Colon (tissue), 2 donors: ENCODE results near the gene EBF3.

Source experiments
- FAIRE-seq: peaks from 2 replicates; lab custom pipeline; 2012; peaks lifted over from hg19 to GRCh38; lab: Jason Lieb, UNC
- donor health status: control.
- donor health status: control.

The EBF3 gene

DNA sequence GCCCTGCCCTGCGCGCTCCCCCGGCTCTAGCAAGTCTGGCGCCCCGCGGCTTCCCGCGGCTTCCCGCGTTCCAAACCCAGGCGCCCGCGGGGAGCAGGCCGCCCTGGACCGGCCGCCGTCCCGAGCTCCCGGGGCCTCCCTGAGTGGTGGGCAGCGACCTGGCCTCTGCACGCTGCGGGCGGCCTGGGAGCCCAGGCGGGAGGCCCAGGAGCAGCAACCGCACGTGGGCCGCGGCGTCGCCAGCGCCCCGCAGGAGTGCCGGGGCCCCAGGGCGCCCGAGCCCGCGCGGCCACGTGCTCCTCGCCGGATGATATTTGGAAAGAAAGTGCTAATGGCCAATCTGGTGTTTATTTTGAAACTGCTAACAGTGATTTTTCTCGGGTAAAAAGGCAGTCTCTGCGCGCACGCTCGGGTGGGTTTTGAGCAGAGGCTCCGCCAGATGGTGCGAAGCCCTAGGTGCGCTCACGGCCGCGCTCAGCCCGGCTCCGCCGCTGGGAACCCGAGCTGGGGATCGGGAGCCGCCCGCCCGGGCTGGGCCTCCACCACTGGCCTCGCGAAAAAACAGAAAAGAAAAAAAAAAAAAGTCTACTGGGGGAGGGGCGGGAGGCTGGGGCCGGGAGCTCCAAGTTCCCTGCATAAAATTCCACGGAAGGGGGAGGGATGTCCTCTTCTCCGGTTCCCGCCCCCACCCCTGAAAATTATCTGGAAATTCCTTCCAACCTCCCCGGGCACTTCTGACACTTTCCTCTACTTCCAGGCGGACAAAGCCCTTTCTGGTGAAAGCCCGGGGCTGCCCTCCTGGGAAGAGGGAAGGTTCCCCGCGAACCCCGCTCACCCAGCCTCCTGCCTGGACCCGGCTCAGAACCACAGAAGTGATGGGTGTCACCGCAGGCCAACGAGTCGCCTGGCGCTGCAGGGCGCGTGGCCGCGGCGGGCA is 4.3 kb downstream of the EBF3 start:
- no peak for FAIRE-seq

DNA sequence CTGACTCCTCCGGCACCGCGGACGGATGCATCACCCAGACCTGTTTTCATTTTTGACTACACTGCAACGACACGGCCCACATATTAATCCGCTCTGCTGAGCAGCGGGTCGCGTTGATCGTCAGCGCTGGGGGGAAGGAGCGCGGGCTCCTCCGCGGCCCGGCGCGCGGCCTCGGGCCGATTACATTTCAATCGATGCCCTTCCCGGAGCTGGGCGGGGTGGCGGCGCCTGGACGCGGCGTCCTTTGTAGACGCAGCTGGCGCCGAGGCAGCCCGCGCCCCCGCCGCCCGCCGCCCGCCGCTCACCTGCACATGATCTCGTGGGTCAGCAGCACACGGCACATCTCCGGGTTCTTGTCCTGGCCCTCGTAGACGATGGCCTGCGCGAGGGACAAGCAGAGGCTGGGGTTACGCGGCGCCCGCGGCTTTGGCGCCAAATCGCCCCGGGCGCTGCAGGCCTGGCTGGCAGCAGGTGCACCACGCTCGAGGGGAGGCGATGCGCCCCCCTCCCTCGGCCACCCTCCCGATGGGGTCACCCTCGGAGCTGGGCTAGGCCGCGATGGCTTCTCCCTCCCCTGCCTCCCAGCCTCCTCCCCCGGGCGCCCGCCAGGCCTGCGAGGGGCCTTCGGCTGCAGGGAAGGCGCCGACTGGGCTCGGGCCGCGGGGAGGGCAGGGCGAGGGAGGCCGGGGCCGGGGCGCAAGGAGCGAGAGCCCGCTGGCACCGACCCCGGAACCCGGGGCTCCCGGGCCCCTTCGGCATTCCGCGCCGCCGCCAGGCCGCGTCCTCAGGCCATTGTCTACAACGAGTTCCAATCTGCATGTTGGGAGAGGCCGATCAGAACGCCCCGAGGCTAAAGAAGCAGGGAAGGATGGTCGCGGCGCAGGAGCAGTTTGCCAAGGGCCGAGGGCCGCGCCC is 5.2 kb downstream of the EBF3 start:
- no peak for FAIRE-seq

DNA sequence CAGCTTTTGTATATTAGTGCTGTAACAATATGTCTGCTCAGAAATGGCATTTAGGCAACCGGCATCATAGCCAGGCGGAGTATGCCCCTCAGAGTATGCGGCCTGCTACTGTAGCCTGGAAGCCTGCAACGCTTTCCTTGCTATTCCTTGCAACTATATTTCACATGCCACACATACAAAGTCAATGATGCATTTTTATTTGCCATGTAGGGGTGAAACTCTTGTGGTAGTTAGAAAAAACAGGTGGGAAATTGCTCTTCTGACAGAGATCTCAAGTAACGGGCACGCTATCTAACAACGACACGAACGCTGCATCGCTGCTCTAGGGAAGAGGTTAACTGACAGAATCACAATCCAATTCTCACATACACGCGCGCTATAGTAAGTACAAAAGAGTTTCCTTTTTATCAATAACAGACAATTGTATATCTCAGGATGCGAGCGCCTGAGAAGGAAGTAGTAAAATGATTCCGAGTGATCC is 5.9 kb downstream of the EBF3 start:
- no peak for FAIRE-seq

DNA sequence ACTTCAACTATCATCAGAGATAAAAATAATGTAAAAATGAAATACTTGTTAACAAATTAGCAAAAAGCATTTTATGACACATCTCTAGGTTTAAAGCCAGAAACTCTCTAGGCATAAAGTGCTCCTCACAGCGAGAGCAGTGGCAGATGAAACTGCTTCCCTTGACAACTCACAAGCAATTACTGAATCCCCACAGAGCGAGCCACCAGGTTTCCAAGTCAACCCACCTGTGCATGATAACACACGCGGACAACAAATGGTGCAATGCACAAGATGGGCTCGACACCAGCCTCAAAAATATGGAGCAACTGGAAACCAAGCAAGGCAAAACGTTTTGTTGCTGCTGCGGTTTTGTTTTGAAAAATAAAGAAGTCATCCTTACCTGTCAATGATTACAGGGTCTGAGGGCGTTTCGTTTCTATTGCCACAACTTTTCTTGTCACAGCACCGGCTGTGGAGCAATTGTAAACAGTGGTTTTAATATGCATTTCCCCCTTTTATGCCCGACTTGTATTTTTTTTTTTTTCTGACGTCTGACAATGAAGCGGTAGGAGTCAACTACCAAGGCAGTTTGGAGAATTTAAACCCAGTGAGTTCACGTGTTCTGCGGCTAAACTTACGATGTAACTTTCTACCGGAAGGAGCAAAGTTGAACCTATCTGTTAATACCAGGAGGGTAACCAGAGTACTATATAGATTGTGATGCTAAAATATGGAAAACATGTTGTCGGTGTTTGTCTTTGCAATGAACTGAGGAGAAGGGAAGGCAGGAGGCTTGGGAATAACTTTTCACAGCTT is 7.0 kb downstream of the EBF3 start:
- FAIRE-seq = no peak

DNA sequence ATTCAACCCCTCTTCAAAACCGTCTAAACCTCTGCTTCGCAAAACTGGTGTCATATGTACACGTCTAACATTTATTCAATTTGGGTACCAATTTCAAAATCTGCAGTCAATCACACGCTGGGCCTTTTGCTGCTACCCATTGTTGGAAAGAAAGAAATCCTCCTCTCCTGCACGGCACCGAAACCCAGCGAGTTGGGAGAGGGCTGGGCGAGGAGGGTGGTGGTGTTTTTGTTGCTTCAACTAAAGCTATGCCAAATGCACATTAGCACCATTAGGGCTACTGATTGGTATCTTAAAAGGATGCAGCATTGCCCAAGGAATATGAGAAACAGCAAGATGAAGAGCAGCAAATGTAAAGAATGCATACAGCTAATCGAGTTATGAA is 7.8 kb downstream of the EBF3 start:
- FAIRE-seq = no peak

DNA sequence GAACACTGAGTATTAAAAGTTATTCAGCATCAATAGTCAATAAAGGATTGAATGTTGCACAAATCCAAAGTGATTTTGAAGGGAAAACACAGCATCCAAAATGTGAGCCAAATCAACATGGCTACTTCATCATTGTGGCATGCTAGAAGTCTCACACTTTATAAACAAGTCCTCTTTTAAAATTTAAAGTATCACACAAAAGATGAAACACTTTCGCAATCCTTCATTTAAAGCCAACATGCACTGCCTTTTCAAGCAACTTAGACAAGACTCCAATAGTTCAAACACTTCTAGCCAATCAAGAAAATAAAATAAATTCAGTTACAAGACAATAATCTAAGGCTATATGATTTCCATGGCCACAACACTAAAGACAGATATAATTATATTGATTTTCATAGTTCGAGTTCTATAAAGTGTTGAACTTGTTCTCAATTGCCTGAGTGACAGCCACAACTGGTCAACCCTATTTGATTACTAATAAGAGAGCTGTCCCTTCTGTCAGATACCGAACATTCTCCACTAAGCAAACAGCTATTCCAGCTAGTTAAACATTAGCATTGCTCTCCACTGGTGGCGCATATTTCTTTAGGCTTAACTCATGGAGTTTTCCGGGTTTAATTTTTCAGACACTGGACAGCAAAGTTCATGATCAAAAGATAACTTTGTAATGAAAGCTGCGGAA is 8.3 kb downstream of the EBF3 start:
- FAIRE-seq = no peak

DNA sequence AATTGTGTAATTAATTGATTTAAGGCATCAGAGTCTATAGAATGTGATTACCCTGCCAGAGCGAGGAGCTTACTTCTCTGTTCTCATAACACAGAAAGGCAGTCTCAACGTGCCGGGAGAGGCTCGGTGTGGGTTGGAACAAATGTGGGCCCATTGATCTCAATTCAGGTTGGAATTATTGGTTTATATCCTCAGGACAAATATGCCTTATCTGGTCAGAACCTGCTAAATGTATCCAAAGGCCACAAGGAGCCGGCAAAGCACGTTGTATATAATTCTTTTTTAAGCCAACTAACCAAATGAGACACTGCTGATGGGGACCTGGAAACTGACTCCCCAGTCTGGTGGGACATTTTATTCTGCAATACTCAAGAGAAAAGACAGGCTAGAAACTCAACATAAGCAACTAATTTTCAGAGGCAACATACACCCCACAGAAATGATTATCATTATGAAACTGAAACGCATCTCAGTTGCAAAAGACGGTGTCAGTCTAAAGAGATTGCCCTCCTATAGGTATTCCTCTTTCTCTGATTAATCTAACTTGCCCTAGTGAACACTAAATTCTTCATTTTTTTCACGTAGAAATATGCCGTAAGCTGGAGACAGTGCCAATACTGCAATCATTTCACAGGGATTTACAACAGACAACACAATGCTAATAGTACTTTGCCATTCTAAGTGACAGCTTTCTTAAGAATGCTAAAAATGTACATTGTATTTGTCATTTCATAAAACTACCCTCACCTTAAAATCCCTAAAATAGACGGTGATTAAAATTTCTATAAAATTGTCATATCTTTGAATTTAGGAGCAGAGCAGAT is 9.4 kb downstream of the EBF3 start:
- FAIRE-seq = no peak

DNA sequence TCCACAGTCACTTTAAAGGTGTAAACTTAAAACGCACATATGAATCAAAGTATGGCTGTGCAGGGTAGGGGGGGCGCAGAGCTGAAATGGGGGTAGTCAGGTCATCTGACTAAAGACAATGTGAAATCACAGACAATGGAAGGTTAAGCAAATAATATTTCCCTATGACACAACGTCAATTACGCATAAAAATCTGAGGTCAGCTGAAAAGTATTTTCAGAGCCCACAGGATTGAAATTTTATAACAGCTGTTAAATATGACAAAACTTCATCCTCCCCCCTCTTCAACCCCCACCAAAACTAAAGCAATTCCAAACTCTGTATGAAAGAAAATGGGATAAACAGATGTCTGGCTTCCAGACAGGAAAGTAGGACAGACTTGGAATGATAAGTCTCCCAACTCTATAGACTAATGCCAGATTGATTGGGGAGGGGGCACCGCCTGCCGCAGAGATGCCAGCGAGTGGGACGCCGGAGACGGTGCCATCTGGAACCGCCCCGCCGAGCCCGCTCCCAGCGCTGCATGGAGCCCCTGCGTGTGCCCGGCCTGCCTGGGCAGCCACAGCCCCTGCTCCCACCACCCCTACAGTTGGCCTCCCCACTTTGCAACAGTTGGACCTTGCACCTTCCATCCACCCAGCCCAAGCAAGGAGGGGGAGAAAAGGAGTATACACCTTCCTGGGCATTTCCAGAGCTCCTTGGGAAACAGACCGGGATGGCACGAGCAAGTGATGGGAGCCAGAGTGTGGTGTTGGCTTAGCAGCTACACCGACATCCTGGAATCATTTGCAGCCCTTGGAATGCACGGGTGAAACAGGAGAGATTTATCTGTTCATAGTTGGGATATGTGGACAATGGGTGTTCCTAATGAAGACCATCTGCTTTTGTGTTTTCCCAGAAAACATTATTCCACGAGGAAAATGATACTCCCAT is 10.7 kb downstream of the EBF3 start:
- FAIRE-seq = no peak

DNA sequence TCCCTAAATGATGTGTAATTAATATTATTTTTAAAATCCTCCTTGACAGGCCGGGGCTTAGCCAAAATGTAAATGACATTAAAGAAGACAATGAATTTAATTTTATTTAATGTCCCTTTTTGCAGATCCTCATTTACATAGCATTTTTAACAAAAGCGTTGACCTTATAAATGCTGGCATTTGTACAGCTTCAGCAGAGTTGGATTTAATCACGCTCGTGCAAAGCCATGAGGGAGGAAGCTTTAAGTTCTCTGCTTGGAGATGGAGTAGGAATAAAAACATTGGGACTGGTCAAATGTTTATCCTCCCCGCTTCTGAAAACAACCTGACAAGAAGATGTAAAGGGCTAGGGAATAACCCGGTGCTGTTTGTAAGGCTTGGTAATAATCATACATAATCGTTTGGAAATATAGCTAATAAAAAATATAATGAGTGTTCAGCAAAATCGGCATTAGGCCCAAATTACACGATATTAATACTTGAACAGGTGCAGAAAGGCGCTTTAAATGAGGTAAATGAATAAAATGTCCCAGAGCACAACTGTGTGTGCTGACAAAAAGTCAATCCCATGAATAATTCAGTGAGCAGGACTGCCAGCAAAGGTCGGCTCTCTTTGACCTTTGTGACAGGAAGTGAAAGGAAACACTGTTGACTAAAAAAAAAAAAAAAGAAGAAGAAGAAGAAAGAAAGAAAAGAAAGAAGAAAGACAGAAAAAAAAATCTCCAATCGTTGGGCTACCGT is 11.5 kb downstream of the EBF3 start:
- FAIRE-seq = no peak

DNA sequence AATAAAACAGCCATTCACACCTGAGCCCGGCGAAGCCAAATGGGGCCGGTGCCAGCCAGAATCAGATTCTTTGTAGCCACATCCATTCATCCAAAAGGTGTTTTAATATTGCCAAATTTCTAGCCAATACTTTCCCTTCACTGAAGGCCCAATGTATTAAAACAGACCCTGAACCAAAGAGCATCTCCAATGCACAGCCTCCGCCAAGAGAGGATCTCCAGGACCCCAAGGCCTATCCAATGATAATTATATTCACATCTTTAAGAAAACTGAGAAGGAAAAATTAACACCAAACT is 12.2 kb downstream of the EBF3 start:
- FAIRE-seq = no peak

DNA sequence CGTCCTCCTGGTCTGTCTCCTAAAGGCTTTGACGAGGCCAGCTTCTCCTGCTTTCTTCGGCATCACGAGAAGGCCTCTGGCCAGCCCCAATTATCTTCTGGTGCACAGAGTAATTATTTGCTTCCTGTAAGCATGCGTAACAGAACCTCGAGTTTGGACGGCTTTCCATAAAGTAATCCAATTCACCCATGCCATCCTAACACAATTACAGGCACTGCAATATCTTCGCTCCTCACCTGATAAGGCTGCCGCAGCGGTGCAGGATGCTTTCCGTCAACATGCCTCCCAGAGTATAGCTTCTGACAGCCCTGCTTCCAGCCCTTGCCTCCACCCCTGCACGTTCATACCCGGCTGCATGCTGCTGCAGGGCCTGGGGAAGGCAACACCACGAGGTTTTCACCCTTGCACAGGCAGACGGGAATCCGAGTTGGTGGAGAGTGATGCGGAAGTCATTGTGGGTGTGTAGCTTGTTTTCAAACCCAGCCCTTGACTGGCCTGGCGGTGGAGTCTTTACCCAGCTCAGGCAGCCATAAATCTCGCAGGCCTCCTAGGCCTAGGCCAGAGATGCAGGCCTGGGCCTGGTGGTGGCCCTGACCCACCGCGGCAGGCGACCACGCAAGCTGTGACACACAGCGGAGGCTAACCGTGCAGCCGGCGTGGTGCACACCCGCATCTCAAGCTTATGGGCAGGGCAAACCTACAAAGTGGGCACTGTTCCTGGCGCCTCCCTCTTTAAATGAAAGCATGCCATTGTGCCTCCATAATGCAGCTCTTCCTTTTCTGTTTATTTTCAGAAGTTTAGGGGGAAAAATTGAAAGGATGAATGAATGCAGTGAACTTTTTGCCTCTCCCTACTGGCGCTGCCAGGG is 12.7 kb downstream of the EBF3 start:
- FAIRE-seq = no peak

DNA sequence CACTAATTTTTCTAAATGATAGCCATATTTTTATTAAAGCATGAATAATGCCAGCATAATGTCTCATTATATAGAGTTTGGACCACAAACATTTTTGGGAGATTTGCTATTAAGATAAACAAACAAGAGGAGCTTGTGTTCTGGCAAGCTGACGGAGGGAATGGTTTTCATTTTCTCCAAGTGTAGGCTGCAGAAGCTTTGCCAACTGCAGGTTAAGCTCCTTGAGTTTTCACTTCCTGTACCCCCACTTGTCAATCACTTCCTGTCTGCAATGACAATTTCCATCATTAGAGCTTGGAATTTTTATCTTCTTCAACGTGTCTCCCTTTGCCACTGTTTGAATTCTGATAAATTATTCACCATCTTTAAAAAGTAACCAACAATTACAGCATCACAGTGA is 13.4 kb downstream of the EBF3 start:
- FAIRE-seq = no peak

DNA sequence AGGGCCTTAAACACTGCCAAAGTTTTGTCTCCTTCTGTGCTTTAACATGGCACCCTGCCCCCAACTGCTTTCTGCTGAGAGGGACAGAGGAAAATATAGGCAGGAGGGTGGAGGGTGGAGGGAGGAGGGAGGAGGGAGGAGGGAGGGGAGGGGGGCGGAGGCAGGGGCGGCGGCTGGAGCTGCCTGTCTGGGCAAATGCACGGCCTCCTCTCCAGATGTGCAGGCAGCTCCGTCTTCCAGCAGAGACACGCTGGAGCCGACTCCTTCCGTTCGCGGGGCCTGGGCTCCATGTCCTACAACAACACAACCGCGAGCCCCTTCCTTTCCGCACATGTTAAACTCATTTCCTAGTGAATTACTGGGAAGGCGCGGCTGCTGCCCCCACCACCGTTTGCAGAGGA is 14.2 kb downstream of the EBF3 start:
- FAIRE-seq = no peak

DNA sequence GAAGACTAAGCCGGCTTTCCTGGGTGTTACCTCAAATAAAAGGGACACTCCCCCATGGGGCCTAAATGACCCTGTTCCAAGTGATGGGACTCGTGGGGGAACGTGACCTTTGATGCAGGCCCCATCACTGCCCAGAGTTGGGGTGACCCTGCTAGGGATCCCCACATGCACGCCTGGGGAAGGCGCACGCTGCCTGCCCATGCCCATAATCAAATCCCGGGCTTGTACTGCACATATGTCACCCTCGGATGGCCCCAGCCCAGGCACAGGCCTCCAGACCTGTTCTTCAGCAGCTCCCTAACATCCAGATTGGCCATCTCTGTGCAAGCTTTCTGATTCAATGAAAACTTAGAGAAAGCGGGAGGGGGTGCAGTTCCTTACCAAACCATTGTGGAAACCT is 14.7 kb downstream of the EBF3 start:
- FAIRE-seq = no peak

DNA sequence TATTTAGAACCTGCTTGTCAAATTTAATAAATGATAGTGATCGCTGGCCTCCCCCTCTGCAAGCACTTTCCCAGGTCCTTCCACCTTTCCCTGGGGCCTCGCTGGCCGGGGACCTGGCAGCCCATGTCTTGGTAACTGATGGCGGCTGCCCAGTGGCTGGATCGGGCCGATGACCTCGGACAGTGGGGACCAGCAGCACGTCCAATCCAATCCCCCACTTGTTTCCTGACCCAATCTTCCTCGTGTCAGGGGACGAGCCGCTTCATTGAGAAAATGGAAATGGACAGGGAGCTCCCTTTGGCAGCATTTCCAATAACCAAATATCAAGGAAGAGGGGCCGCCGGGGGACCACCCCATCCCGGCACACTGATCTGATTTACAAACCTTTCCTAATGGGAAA is 17.2 kb downstream of the EBF3 start:
- FAIRE-seq = no peak

DNA sequence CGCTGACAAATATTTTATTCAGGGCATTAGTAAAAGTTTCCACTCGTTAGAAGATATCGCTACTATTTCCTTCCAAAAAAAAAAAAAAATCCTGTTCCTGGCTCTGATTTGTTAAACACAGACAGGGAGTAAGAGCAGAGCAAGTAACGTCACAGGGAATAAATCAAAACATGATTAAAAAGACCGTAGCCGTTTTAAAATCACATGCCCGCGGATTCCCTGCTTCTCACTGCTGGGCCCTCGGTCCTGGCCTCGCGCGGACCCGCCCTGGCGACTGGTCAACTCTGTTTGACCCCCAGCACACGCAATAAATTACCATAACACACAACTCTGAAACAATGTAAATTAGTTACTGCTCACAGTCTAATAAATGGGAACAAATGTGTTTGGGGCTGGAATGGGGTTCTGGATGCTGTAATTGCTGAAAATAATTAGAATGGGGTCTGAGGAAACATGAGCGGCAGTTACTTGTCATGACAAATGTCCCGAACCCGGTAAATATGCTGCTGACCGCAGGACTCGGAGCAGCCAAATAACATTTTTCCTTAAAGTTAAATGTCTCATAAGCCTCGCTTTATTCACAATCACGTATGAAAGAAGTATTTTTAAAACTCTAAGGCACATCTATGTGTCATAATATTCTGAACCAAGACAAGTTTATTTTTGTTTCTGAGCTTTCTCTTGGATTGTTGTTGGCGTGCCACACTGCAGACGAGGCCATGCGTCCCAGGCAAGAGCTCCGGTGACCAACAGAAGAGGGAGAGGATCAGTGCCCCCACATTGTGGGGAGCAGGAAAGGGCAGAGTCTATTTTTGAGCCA is 17.9 kb downstream of the EBF3 start:
- no peak for FAIRE-seq

DNA sequence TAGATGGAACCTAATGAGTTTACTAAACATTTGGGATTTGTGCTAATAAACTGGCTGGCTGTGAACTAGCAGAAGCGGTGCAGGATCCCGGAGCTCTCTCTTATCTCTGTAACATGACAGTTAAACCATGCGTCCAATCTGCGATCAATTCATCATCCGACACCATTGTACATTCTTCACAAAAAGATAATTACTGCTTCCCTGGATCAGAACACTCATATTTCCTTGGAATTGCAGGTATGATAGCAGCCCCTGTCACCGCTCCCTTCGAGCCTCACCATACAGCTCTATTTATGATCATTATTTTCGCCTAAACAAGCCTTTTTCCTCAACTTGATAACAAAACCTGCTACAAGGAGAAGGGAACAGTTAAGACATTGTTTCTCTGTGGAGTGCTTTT is 18.5 kb downstream of the EBF3 start:
- FAIRE-seq = no peak
